ENCODE results near the gene VAV2.

Gene VAV2

DNA sequence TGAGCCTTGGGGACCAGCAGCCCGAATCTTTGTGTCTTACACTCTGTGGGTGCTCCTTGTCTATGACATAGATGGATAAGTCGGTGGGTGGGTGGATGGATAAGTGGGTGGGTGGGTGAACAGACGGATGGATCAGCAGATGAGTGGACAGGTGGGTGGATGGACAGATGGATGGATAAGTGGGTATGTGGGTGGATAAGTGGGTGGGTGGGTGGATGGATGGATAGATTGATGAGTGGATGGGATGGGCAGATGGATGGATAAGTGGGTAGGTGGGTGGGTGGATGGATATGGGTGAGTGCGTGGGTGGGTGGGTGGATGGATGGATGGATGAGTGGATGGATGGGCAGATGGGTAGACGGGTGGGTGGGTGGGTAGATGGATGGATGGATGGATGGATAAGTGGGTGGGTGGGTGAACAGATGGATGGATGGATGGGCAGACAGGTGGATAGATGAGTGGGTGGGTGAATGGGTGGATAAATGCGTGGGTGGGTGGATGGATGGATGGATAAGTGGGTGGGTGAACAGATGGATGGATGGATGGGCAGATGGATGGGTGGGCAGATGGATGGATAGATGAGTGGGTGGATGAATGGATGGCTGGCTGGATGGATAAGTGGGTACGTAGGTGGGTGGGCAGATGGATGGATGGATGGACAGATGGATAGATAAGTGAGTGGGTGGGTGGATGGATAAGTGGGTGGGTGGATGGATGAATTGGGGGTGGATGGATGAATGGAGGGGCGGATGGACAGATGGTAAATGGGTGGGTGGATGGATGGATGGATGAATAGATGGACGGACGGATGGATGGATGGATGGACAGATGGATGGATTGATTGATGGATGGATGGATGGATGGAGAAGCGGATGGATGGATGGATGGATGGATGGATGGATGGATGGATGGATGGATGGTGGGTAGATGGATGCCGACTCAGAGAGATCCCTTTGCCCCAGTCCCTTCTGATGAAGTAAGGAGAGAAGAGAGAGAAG is 121.2 kb downstream of the VAV2 start:
- DNase-seq = no peak

DNA sequence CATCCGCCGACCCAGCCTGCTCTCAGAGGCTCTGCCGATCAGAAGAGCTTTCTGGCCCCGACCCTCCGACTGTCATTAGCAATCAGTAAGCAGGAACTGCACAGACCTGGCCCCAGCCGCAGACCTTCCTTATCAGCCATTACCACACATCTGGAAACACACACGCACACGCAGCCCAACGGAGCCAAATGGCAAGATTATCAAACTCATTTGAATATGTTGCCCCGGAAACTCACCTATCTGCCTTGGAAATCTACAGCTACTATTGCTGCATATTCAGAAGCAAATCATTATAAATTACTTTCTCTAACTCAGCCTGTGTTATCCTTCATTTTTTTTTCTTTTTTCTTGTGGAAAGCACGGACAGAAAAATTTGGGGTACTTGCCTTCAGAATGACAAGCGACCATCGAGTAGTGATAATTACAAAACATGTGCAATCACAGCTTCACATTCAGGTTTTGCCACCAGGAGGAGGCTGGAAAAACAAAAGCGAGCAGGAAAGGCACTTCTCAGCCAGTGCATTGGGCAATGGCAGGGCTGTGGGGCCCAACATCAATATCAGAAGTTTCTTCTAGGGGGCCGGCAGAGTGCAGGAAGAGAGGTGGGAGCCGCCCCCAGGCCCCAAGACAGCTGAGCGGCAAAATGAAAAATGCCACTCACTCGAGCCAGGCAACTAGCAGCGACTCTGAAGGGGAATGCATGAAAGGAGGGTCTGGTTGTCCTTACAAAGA is 122.3 kb downstream of the VAV2 start:
- DNase-seq = no peak

DNA sequence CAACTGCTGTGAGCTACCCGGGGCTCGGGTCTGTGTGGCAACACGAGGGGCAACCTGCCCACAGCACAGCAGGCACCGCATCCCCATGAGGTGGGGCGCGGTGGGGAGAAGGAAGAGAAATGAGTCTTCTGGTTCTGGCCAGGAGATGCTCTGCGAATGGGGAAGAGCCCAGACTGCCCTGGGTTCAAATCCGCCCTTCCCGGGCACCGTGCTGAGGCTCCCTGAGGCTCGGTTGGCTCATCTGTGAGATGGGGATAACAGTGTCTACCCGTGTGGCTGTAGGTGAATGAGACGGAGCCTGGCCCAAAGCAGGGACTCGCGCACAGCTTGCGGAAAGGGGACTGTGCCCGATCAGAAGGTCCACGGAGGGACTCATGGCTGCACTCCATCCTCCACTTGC is 123.9 kb downstream of the VAV2 start:
- no peak for DNase-seq

DNA sequence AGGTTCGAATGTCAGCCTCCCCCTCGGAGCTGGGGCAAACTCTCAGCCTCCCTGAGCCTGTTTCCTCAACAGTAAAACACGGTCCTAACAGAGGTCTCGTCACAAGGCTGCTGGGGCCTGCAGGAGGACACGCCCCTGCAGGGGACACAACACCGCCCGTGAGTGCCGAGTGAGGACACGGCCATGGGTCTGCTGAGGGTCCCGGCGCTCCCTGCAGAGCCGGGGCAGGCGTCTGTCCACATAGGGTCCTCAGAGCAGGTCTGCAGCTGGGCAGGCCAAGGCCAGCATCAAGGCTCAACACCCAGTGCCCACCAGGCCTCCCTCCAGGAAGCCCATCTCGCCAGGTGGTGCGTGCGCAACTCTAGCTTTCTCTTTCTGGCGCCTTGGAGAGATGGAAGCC is 125.2 kb downstream of the VAV2 start:
- no peak for DNase-seq

DNA sequence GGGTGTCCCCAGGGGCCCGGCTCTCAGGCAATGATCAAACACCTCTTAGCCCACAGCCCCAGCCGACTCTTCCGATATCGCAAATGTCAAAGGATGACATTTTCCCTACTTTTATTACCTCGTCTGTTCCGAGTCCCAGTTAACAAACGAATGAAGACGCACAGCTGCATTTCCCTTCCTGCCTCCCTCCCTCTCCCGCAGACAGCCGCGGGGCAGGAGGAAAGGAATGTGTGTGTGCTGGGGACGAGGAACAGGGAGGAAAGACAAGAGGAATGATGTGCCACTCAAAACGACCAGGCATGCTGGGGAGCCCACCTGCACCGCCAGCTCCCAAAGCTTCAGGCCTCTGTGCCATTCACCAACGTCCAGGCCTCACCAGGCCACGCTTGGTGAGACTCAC is 128.1 kb downstream of the VAV2 start:
- DNase-seq = no peak

DNA sequence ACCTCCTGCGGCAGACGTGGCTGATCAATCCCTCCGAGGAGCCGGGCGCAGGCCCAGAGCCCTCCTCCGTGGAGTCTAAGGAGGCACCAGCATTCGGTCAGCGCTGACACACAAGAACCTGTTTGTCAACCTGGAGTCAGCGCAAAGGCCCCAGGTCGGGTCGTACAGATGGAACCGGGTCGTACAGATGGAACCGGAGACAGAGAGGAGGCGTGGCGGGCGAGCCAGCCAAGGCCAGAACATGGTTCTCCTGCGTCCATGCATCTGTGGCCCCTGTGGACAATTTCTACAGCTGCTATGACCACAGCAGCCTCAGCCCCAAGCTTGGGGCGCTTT is 128.9 kb downstream of the VAV2 start:
- DNase-seq = no peak

DNA sequence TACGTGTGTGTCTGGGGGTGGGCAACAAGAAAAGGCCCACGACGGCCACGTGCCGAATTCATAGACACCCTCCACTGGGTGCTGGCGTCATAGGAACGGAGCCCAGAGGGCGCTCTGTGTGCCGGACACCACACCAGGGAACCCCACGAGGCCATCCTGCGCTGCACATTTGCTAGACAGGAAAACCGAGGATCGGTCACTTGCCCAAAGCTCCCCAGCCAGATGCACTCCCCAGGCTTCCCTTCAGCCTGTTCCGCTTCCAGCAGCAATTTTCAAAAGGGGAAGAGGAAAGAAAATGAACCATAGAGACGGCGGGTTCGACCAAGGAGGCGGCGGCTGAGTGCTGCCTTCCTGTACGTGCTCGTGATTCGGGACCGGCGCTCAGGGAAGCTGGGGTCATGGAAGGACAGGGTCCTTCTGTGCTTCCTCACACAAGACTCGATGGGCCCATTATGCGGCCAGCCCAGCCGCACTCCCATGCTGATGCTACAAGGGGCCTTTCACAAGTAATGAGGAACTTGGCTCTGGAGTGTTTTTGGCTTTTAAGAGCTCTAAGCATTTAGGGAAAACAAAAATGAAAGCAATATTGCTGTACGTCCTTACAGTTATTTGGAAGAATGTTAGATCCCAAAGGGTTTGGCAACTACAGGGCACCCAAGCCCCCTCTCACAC is 129.4 kb downstream of the VAV2 start:
- DNase-seq = no peak

DNA sequence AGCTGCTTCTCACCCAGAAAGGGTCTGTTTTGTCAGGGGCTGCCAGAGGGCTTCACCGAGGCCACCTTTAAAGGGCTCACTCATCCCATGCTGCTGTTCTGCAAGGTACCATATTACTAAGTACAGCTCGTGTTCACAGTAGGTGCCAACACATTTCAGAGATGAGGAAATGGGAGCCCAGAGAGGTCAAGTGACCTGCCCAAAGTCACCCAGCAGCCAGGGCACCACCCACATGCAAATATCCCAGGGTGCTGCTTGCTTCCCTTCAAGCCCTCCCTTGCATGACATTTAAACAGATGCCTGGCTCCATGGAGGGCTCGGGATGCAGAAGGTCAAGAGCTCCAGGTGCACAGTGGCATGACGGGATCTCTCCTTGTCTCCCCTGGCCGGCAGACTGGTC is 130.4 kb downstream of the VAV2 start:
- no peak for DNase-seq

DNA sequence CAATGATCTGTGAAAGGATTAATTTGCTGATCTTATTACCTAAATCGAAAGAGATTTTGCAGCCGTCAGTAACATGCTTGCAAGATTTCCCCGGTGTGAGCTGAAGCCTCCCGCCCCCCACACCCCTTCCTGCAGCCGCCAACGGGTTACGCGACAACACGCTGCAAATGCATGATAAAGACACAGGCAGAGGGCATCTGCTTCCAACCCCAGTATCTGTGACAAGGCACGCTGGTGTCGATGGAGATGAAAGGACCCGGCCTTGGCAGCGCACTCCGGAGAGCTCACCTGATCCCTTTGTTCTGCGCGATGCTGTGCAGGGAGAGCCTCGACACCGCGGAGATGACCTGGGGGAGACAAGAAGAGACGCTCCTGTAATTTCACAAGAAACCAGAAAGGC is 131.0 kb downstream of the VAV2 start:
- DNase-seq = no peak

DNA sequence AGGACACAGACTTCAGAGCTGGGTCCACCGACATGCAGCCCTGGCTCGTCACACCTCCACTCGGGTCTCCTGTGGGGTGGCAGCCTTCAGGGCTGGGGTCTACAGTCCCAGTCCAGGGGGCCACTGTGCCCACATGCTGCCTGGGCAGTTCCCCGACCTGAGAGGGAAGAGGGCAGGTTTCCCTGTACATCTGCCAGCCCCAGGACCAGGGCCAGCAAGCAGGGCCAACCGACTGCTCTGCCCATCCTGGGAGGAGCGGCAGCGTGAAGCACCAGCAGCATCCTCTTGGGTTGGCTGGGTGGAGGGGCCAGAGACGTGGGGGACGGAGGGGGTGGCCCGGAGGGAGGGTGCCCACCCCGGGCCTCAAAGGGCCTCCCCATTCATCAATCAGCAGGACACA is 133.4 kb downstream of the VAV2 start:
- no peak for DNase-seq

DNA sequence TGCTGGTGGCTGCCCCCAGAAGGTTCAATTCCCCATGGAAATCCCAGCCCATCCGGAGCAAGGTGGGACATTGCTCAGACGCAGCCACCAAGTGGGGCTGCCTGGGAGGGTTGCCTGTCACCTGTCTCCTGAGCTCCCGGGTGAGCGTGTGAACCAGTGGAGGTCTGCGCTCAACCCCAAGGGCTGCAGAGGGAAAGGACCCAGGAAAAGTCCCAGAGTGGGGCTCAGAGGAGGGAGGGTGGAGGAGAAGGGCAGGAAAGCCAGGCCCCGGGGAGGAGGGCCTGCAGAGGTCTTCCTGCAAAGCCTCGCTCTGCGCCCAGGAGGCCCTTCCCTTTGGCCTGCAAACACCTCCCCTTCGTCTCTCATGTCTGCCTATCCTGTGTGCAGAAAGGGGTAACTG is 134.5 kb downstream of the VAV2 start:
- no peak for DNase-seq

DNA sequence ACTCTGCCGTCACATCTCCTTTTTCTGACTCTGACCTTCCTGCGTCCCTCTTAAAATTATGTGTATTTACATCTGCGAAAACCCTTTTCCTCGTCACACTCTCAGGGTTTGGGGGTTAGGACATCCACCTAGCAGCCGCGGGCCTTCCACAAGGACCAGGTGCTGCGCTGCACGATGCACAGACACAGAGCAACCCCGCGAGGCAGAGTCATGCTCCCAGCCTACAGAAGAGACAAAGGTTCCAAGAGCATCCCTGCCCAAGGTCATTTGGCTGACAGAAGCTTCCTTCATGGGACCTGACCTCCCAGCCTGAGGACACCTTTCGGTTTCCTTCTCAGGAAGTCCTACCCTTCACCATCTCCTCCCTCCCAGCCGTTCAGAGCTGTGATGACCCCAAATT is 135.3 kb downstream of the VAV2 start:
- no peak for DNase-seq

DNA sequence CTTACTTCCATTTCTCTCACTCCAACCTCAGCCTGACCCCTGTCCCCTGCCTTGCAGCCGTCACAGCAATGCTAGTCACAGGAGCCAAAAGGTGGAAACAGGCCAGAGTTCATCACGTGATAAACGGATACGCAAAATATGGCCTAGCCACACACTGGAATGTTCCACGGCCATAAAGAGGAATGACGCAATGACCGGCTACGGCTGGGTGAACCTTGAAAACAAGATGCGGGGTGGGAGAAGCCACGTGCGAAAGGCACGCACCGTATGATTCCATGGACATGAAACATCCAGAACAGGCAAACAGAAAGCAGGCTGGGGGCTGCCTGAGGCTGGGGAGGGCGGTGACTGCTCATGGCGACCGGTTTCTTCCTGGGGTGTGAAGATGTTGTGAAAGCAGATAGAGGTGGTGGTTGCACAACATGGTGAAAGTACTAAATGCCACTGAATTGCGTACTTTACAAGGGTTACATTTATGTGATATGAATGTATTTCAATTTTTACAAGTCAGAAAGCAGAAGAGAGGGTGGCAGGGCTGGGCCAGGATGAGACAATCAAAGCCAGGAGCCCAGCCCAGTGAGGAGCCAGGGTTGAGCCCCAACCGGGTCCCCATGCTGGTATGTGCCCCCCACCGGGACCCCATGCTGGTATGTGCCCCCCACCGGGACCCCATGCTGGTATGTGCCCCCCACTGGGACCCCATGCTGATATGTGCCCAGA is 136.2 kb downstream of the VAV2 start:
- no peak for DNase-seq

DNA sequence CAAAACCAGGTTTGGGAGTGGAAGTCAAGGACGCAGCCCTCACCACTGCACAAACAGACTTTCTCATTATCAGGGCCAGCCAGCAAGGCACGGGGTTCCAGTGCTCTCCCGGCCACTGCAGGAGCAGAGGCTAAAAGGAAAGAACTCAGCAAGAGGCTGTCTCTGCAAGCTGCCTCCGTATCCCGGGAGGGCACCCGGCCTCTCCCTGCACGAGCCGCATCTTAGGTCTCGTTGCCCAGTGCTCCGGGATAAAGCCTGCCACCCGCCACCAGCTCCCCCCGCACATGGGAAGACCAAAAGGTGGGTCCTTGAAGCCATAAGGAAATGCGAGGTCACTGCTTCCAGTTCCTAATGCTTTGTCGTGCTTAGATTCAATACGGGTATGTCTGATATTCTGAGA is 136.8 kb downstream of the VAV2 start:
- DNase-seq = no peak

DNA sequence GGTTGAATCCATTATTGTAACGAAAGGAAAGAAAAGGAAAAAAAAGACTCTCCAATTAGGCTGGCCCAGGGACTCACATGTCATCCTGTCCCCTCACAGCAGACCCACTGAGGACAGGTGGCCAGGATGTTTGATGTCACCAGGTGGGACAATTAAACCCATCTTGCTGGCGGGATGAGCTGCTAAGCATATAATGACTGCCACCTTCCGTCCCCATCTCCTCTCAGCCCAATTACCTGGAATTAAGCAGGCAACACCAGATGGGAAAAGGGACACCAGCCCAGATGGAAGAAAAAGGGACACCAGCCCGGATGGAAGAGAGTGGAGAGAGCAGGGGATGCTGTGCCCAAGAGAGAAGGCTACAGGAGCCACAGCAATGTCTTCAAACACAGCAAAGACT is 137.4 kb downstream of the VAV2 start:
- DNase-seq = no peak

DNA sequence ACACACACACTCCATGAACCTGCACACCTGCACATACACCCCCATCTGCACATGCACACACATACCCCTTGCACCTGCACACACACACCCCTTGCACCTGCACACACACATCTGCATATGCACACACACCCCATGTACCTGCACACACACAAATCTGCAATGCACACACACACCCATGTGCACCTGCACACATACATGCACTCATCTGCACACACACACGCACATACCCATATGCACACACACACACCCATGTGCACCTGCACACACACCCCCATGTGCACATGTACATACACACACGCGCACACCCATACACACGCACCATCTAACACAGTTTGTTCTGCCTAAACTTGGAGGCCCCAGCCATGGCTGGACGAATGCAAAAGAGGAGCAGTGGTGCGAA is 138.1 kb downstream of the VAV2 start:
- DNase-seq = no peak

DNA sequence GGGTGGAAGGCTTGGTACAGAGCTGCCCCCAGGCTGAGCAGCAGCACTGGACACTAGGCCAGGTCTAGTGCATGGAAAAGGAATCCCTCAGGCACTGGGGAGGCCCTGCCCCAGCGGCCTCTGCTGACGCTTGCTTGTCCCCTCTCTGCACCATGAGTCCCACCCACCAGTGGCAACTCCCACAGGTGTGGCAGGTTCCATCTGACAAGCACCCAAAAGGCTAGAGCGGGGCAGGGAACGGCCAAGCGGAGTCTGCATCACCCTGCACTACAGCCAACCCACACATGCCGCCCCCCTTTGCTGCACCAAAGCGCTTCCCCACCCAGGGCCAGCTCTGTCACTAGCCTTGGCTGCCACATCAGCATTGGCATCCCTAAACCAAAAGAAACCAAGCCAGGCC is 138.8 kb downstream of the VAV2 start:
- DNase-seq = no peak

DNA sequence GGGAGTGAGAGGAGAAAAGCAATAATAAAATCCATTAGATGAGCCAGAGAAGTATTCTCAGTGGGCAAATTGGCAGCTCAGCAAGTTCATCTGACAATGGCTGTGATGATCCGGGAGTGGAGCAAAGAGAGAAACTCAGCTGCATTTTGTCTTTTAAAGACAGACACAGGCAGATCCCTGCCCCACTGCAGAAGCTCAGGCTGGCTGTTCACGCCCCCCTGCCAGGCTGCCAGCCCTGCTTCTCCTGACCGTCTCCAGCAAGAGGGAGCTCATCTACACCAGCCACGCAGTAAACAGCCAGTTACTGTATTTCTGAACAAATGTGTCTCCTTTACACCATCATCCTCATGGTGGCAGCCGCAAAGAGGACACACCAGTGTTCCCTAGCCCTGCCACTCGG is 139.7 kb downstream of the VAV2 start:
- no peak for DNase-seq

DNA sequence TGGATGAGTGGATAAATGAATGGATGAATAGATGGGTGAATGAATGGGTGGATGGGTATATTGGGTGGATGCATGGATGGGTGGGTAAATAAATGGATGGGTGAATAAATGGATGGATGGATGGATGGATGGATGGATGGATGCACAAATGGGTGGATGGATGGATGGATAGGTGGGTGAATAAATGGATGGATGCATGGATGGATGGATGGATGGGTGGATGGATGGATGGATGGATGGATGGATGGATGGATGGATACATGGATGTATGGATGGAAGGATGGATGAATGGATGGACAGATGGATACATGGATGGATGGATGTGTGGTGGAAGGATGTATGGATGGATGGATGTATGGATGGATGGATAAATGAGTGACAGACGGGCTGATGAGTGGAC is 140.4 kb downstream of the VAV2 start:
- no peak for DNase-seq

DNA sequence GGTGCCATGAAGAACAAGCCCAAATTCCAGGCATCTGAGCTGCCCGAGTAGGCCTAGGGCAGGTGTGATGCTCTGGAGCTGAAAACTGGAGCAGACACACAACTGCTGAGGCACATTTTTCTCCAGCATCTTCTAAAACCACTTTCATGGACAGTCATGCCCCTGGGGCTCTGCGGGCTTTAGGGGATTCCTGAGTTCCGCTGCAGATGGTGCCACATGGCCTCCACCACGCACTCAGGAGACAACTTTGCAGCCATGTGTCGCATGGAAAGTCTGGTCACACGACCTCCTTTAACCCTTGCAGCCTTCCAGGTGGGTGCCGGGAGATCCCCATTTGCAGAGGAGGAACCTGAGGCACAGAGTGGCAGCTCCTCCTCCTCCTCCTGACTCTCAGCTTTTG is 141.2 kb downstream of the VAV2 start:
- DNase-seq = no peak

DNA sequence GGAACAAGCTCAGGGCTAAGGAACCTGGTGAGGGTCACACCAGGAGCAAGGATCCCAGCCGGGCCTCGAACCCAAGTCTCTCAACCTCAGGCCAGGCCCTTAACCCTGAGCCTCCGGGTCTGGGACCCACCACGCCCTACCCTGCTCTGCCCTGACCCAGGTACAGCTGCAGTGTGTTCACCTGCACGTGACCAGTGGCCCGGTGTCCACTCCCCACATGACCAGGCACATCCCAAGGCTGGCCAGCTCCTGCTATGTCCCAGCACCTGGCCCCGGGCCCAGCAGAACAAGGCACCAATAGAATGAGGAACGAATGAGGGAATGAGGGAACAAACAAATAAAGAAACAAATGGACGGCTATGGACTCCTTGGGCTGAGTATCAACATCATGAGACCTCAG is 142.0 kb downstream of the VAV2 start:
- no peak for DNase-seq

DNA sequence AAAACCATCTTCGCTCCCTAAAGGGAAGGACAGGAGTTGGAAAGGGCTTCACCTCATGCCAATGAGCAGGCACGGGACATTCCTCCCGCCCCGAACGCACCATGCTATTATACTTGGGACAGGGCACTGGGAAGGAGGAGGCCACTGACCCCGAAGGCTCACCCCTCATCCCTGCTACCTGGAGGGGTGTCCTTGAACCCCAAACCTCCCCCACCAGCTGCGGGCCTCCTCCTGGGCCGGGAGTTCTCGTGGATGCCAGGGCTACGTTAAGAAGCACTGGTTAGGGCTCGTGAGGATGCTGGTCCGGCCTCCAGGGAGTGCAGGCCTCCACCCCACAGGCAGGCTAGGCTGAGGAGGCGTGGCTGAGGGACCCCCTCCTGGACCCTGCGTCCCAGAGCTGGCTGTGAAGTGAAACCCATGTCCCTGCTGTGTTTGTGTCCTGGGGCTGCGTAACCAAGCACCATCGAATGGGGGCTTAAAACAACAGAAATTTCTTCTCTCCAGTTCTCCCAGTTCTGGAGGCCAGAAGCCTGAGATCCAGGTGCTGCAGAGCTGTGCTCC is 142.9 kb downstream of the VAV2 start:
- DNase-seq = no peak
